CD4-positive, alpha-beta T cell (primary cell): ENCODE results near the gene NEMF. TPM values are rescaled to one million over a fixed set of nuclear protein-coding genes. Genes with fewer than 3 reads are reported as not detected.
"Not testable (repeated sequence)": the region's sequence is repeated elsewhere in the genome, so short reads cannot be mapped to it uniquely, and the experiment has no call there.

ENCODE experiments used
- ATAC-seq: fragments of 200-7000 bp; cut with Tn5 transposase; one replicate; pipeline ENCODE4 v1.10.0; 2022; ENCODE audit warnings: mild to moderate bottlenecking; ENCODE audit not compliant: poor library complexity
- CTCF ChIA-PET: fragments of 350-600 bp; sonication (Branson Sonifier 250); formaldehyde crosslinking; loops from one replicate; lab custom pipeline; 2021; ENCODE audit warnings: antibody characterized with exemption, inconsistent platforms; lab: Charles Lee
- POLR2A ChIA-PET: fragments of 350-600 bp; sonication (Branson Sonifier 250); formaldehyde crosslinking; loops from one replicate; lab custom pipeline; 2021; ENCODE audit warnings: antibody characterized with exemption, inconsistent platforms; lab: Charles Lee
- DNase-seq, 14 experiments: peaks; one replicate each; pipeline ENCODE4 v3.0.0-alpha.2; 2013 to 2020; ENCODE audit warnings: mixed read lengths in 2 of 14
- H3K27ac ChIP-seq, 2 donors: one replicate each; pipeline versions ENCODE4 v1.5.1 to v1.7.0; 2013; ENCODE audit warnings: low read length in 2 of 2, low read depth in 1 of 2, mild to moderate bottlenecking in 1 of 2
- H3K27me3 ChIP-seq, 2 experiments: 1 replicate in 1 of 2; 2 replicates in 1 of 2; pipeline versions ENCODE4 v1.6.1 to v1.7.0; 2013; ENCODE audit warnings: low read length in 2 of 2, control low read depth in 1 of 2, mild to moderate bottlenecking in 1 of 2, moderate library complexity in 1 of 2; ENCODE audit not compliant: insufficient read depth in 2 of 2, control insufficient read depth in 1 of 2
- H3K36me3 ChIP-seq: one replicate; pipeline ENCODE4 v1.6.1; 2013; ENCODE audit warnings: low read length, control low read depth; ENCODE audit not compliant: insufficient read depth
- H3K4me1 ChIP-seq: one replicate; pipeline ENCODE4 v1.6.1; 2013; ENCODE audit warnings: low read length, control low read depth; ENCODE audit not compliant: insufficient read depth
- H3K4me3 ChIP-seq: one replicate; pipeline ENCODE4 v1.5.1; 2013; ENCODE audit warnings: mild to moderate bottlenecking, low read length, moderate library complexity
- H3K9me3 ChIP-seq, 2 experiments: 1 replicate in 1 of 2; 2 replicates in 1 of 2; pipeline versions ENCODE4 v1.6.1 to v1.7.0; 2013; ENCODE audit warnings: low read length in 2 of 2, mild to moderate bottlenecking in 2 of 2, control low read depth in 1 of 2, moderate library complexity in 1 of 2; ENCODE audit not compliant: control insufficient read depth in 1 of 2, insufficient read depth in 1 of 2
- H3K27ac Mint-ChIP-seq: one replicate; pipeline ENCODE4 v1.8.0; 2020; ENCODE audit warnings: mixed read lengths
- H3K27me3 Mint-ChIP-seq: one replicate; pipeline ENCODE4 v1.8.0; 2021; ENCODE audit warnings: mixed read lengths
- H3K36me3 Mint-ChIP-seq: one replicate; pipeline ENCODE4 v1.8.0; 2021; ENCODE audit warnings: low read depth, mixed read lengths
- H3K4me1 Mint-ChIP-seq: one replicate; pipeline ENCODE4 v1.8.0; 2021; ENCODE audit warnings: low read depth, mixed read lengths
- H3K4me3 Mint-ChIP-seq: one replicate; pipeline ENCODE4 v1.8.0; 2020; ENCODE audit warnings: mild to moderate bottlenecking, mixed read lengths
- H3K9me3 Mint-ChIP-seq: one replicate; pipeline ENCODE4 v1.8.0; 2020; ENCODE audit warnings: mixed read lengths
- intact Hi-C, 2 experiments: fragments of 100-400 bp; cut with DNase I in 1 of 2; cut with micrococcal nuclease in 1 of 2; formaldehyde crosslinking; loops; one replicate each; pipeline versions ENCODE4 v1.15.1 to v1.9.0; 2023 to 2025; cut with DNase I, micrococcal nuclease
- total RNA-seq, 174 experiments: library from RNA in 2 of 174; stranded (reverse) in 2 of 174; gene quantifications; one replicate each; pipeline ENCODE4 v1.2.3 and lab custom pipeline; 2021 to 2026
- TF ChIP-seq, protein P1 (sequence below): fragments of 200-600 bp; IDR thresholded peaks from one replicate; pipeline ENCODE4 v1.8.0; 2022; ENCODE audit warnings: antibody characterized with exemption, mild to moderate bottlenecking

NEMF gene
- total RNA-seq, 2 experiments from 2014 or later = 96.0 to 97.7 TPM

- ChIA-PET CTCF (interaction anchor here (0.9 to 1.9 kb wide), 6 partner anchors 16 to 167 kb away, joined by 3 to 10 read pairs (median 4); partner anchors contain the start of gene NEMF), POLR2A (interaction anchor here (0.6 to 1.8 kb wide), 11 partner anchors 27 to 213 kb away, joined by 3 to 16 read pairs (median 4); no protein-coding TSS in a partner anchor)
- no peaks in the 10 kb centered on the region for H3K9me3 ChIP-seq
- H3K27ac Mint-ChIP-seq = peak overlapping the region; percentile 96
- peak overlapping the region; percentile 96 for H3K4me3 ChIP-seq
- H3K27me3 Mint-ChIP-seq = no peaks in the 10 kb centered on the region
- intact Hi-C loops = loop anchor here in 1 of 2 experiments (5.0 kb wide), 1 partner anchor 77 kb away; no protein-coding TSS in a partner anchor
- peaks cover 44% of the 10 kb centered on the region for H3K36me3 Mint-ChIP-seq
- peak overlapping the region; percentile 98 for H3K4me3 Mint-ChIP-seq
- no peaks in the 10 kb centered on the region for H3K27me3 ChIP-seq
- H3K4me1 Mint-ChIP-seq = peaks cover 64% of the 10 kb centered on the region
- H3K9me3 Mint-ChIP-seq = no peaks in the 10 kb centered on the region
- ATAC-seq (no peak), DNase-seq (peak in 1 of 14 experiments; percentile 66)
- peaks cover 30% of the 10 kb centered on the region for H3K4me1 ChIP-seq
- peak overlapping the region; percentile 1 to 32 for H3K27ac ChIP-seq
- TF ChIP-seq, protein P1, sequence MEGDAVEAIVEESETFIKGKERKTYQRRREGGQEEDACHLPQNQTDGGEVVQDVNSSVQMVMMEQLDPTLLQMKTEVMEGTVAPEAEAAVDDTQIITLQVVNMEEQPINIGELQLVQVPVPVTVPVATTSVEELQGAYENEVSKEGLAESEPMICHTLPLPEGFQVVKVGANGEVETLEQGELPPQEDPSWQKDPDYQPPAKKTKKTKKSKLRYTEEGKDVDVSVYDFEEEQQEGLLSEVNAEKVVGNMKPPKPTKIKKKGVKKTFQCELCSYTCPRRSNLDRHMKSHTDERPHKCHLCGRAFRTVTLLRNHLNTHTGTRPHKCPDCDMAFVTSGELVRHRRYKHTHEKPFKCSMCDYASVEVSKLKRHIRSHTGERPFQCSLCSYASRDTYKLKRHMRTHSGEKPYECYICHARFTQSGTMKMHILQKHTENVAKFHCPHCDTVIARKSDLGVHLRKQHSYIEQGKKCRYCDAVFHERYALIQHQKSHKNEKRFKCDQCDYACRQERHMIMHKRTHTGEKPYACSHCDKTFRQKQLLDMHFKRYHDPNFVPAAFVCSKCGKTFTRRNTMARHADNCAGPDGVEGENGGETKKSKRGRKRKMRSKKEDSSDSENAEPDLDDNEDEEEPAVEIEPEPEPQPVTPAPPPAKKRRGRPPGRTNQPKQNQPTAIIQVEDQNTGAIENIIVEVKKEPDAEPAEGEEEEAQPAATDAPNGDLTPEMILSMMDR = no peak
- peaks cover 20% of the 10 kb centered on the region for H3K36me3 ChIP-seq
Observed at GRCh38 chr14:49895480-49895879, 42.9 kb upstream of the NEMF start.

DNA sequence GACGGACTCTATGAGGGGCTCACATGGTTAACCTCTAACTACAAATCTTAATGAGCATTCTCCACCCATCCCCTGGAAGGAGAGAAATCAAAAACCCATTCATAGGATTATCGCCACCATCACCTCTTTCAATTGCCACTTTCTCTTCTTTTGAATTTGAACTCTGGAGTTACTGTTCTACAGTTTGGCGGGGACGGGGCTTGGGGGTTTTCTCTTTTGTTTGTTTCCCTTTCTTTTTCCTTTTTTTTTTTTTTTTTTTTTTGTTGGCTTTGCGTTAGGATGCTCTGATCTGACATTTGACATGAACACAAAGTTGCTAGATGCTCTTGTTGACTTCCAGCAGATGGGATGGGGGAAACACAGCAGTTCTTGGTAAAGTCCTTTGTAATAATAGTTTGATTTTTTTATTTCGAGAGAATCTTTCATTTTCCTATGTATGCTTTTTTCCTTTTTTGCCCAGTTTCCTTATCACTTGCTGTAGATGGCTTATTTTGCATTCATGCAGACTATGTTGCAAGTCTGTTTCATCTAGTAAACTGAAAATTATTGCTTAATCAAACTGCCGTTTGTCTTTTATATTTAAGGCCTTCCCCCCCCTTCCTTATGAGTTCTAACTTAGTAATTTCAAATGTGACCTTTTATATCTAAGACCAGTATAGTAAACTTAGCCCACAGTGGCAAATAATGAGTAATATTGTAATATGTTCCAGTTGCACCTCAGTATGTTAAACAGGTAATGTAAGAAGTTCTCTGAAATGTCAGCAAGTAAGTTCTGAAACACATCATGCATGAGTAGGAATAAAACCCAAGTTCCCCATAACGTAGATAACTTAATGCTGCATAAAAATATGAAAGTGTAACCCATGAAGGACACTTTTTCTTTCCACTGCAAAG is 41.9 kb upstream of the NEMF start:
- H3K27me3 Mint-ChIP-seq, H3K9me3 ChIP-seq, H3K27me3 ChIP-seq, ATAC-seq, H3K9me3 Mint-ChIP-seq: not testable (repeated sequence)
- Histone ChIP-seq H3K36me3 (peaks cover 20% of the 10 kb centered on the region), H3K4me1 (peaks cover 27% of the 10 kb centered on the region), H3K27ac (peak overlapping the region; percentile 93 to 99), H3K4me3 (peak overlapping the region; percentile 96)
- ChIA-PET CTCF (interaction anchor here (0.7 to 1.9 kb wide), 4 partner anchors 15 to 166 kb away, joined by 3 to 10 read pairs (median 4); no protein-coding TSS in a partner anchor), POLR2A (interaction anchor here (0.6 to 3.8 kb wide), 11 partner anchors 14 to 202 kb away, joined by 3 to 78 read pairs (median 14); no protein-coding TSS in a partner anchor)
- intact Hi-C loops = loop anchor here (5.0 kb wide), 3 partner anchors 78 to 188 kb away; no protein-coding TSS in a partner anchor
- peak overlapping the region; percentile 96 for H3K27ac Mint-ChIP-seq
- peak in 2 of 14 experiments; percentile 35 to 48 for DNase-seq
- H3K36me3 Mint-ChIP-seq = peaks cover 44% of the 10 kb centered on the region
- H3K4me3 Mint-ChIP-seq = peak overlapping the region; percentile 98
- H3K4me1 Mint-ChIP-seq = peaks cover 57% of the 10 kb centered on the region

DNA sequence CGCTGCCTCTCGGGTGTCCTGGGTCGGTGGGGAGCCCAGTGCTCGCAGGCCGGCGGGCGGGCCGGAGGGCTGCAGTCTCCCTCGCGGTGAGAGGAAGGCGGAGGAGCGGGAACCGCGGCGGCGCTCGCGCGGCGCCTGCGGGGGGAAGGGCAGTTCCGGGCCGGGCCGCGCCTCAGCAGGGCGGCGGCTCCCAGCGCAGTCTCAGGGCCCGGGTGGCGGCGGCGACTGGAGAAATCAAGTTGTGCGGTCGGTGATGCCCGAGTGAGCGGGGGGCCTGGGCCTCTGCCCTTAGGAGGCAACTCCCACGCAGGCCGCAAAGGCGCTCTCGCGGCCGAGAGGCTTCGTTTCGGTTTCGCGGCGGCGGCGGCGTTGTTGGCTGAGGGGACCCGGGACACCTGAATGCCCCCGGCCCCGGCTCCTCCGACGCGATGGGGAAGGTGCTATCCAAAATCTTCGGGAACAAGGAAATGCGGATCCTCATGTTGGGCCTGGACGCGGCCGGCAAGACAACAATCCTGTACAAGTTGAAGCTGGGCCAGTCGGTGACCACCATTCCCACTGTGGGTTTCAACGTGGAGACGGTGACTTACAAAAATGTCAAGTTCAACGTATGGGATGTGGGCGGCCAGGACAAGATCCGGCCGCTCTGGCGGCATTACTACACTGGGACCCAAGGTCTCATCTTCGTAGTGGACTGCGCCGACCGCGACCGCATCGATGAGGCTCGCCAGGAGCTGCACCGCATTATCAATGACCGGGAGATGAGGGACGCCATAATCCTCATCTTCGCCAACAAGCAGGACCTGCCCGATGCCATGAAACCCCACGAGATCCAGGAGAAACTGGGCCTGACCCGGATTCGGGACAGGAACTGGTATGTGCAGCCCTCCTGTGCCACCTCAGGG is 41.0 kb upstream of the NEMF start:
- CTCF ChIA-PET = interaction anchor here (0.7 to 2.3 kb wide), 5 partner anchors 26 to 169 kb away, joined by 3 to 14 read pairs (median 4); no protein-coding TSS in a partner anchor
- Histone ChIP-seq H3K36me3 (peaks cover 20% of the 10 kb centered on the region), H3K4me3 (peak overlapping the region; percentile 96), H3K27me3 (no peaks in the 10 kb centered on the region), H3K4me1 (peaks cover 20% of the 10 kb centered on the region), H3K27ac (peak overlapping the region; percentile 93 to 99), H3K9me3 (no peaks in the 10 kb centered on the region)
- intact Hi-C loops = loop anchor here (2.0 to 5.0 kb wide), 7 partner anchors 13 to 189 kb away; no protein-coding TSS in a partner anchor
- DNase-seq = peak; percentile 55 to 88 (median 70)
- Mint-ChIP-seq H3K36me3 (peaks cover 44% of the 10 kb centered on the region), H3K4me1 (peaks cover 51% of the 10 kb centered on the region), H3K27ac (peak overlapping the region; percentile 96), H3K4me3 (peak overlapping the region; percentile 98), H3K9me3 (no peaks in the 10 kb centered on the region), H3K27me3 (no peaks in the 10 kb centered on the region)
- TF ChIP-seq, protein P1 = no peak
- peak; percentile 63 for ATAC-seq
- POLR2A ChIA-PET = interaction anchor here (0.6 to 3.8 kb wide), 24 partner anchors 9 to 1385 kb away, joined by 3 to 78 read pairs (median 9); partner anchors contain the start of genes MGAT2, RPL36AL and VCPKMT
